ENCODE results near the gene KCNN4. TPM values are rescaled to one million over a fixed set of nuclear protein-coding genes. Genes with fewer than 3 reads are reported as not detected.

The KCNN4 gene
- total and polyA plus RNA-seq, 10 donors, result 14.3 to 77.6 (median 22.6) TPM

- no peak for DNase-seq
- 32 to 75% (median 62%) methylated on average over 1 of the region's 1 CpG for WGBS, 5 donors
- H3K4me3 ChIP-seq, result no peak overlapping the region
- H3K36me3 ChIP-seq, result peaks cover 6 to 93% (median 81%) of the 10 kb centered on the region in 6 donors
- TF ChIP-seq POLR2A (IDR thresholded peaks at IDR 0.05) (no peak), CTCF (IDR thresholded peaks at IDR 0.05 in 8 of 11, conservative IDR thresholded peaks at IDR 0.05 in 3 of 11) (no peak), POLR2AphosphoS5 (IDR thresholded peaks at IDR 0.05) (no peak)
- H3K27me3 ChIP-seq (replicated peaks in 1 of 7), result no peaks in the 10 kb centered on the region
- intact Hi-C loops (cut with DNase I; ENCODE audit: low total_unique reads), result no loop called here
- H3K27ac ChIP-seq, result peak overlapping the region in 3 of 8 donors; percentile 24 to 54 (median 42)
- H3K9me3 ChIP-seq, result no peaks in the 10 kb centered on the region
- H3K4me1 ChIP-seq, result peaks cover 0 to 30% (median 10%) of the 10 kb centered on the region in 6 donors
These were observed 48.9 kb downstream of the KCNN4 start for GRCh38 chr19:43731846-43732245.

- WGBS, 5 donors, result 88 to 98% (median 94%) methylated on average over 10 to 14 of the region's 14 CpGs
- H3K4me3 ChIP-seq, result no peak overlapping the region
- peaks cover 3 to 88% (median 76%) of the 10 kb centered on the region in 6 donors for H3K36me3 ChIP-seq
- no peaks in the 10 kb centered on the region for H3K9me3 ChIP-seq
- DNase-seq, result no peak
- TF ChIP-seq POLR2AphosphoS5 (IDR thresholded peaks at IDR 0.05), result peak in 1 of 3 donors; percentile 41
- TF ChIP-seq POLR2A (IDR thresholded peaks at IDR 0.05), result no peak
- TF ChIP-seq CTCF (IDR thresholded peaks at IDR 0.05 in 8 of 11, conservative IDR thresholded peaks at IDR 0.05 in 3 of 11), result no peak
- H3K27me3 ChIP-seq (replicated peaks in 1 of 7), result no peaks in the 10 kb centered on the region
- intact Hi-C loops (cut with DNase I; ENCODE audit: low total_unique reads), result no loop called here
- peaks cover 0 to 35% (median 13%) of the 10 kb centered on the region in 6 donors for H3K4me1 ChIP-seq
- H3K27ac ChIP-seq, result peak overlapping the region in 1 of 8 donors; percentile 42
These were observed 49.4 kb downstream of the KCNN4 start for GRCh38 chr19:43731346-43731745.

GRCh38 chr19:43729919-43730318, 50.9 kb downstream of the KCNN4 start:
- Histone ChIP-seq H3K36me3 (peaks cover 3 to 74% (median 66%) of the 10 kb centered on the region in 6 donors), H3K4me1 (peaks cover 8 to 49% (median 26%) of the 10 kb centered on the region in 6 donors), H3K4me3 (no peak overlapping the region), H3K27ac (peak overlapping the region in 1 of 8 donors; percentile 4), H3K9me3 (no peaks in the 10 kb centered on the region), H3K27me3 (replicated peaks in 1 of 7) (no peaks in the 10 kb centered on the region)
- intact Hi-C loops (cut with DNase I; ENCODE audit: low total_unique reads), result no loop called here
- WGBS, 5 donors, result 83 to 92% (median 88%) methylated on average over 5 of the region's 5 CpGs
- no peak for TF ChIP-seq POLR2AphosphoS5 (IDR thresholded peaks at IDR 0.05)
- TF ChIP-seq CTCF (IDR thresholded peaks at IDR 0.05 in 8 of 11, conservative IDR thresholded peaks at IDR 0.05 in 3 of 11), result no peak
- no peak for TF ChIP-seq POLR2A (IDR thresholded peaks at IDR 0.05)
- no peak for DNase-seq

- no peaks in the 10 kb centered on the region for H3K27me3 ChIP-seq (replicated peaks in 1 of 7)
- H3K4me3 ChIP-seq, result no peak overlapping the region
- no peaks in the 10 kb centered on the region for H3K9me3 ChIP-seq
- DNase-seq, result no peak
- WGBS, 5 donors, result 43 to 89% (median 74%) methylated on average over 4 of the region's 4 CpGs
- peak overlapping the region in 2 of 8 donors; percentile 7 to 58 for H3K27ac ChIP-seq
- peaks cover 8 to 42% (median 24%) of the 10 kb centered on the region in 6 donors for H3K4me1 ChIP-seq
- peaks cover 0 to 50% (median 46%) of the 10 kb centered on the region in 6 donors for H3K36me3 ChIP-seq
- intact Hi-C loops (cut with DNase I; ENCODE audit: low total_unique reads), result no loop called here
- TF ChIP-seq POLR2AphosphoS5 (IDR thresholded peaks at IDR 0.05) (no peak), CTCF (IDR thresholded peaks at IDR 0.05 in 8 of 11, conservative IDR thresholded peaks at IDR 0.05 in 3 of 11) (no peak), POLR2A (IDR thresholded peaks at IDR 0.05) (no peak)
These were observed 53.2 kb downstream of the KCNN4 start for GRCh38 chr19:43727593-43727853.
